ENCODE data around the gene IPO11.
A peak's percentile ranks its signal among the peaks of the same experiment; 100 is the strongest.

The IPO11 gene

GRCh38 chr5:62538017-62538942 is 125.7 kb downstream of the IPO11 start:
- peaks cover 0 to 5% (median 0%) of the 10 kb centered on the region in 11 experiments; a peak in 4 of 22 replicates for H3K9me3 ChIP-seq (replicated peaks in 1 of 11)
- H3K27me3 ChIP-seq = no peaks in the 10 kb centered on the region
- H3K4me3 ChIP-seq = no peak overlapping the region
- peak overlapping the region in 4 of 11 experiments; percentile 13 to 69 (median 36); a peak in 4 of 22 replicates for H3K27ac ChIP-seq
- no peaks in the 10 kb centered on the region for H4K20me1 ChIP-seq
- 0 out of 22 replicates have a peak overlapping the region, but pooled peaks of 1 of the 11 experiments have one; percentile 1 for H3K4me2 ChIP-seq
- H3K36me3 ChIP-seq = peaks cover 24 to 79% (median 54%) of the 10 kb centered on the region in 11 experiments
- no peak overlapping the region for H3K9ac ChIP-seq
- peaks cover 0 to 15% (median 0%) of the 10 kb centered on the region in 10 experiments; a peak in 6 of 20 replicates for H3K4me1 ChIP-seq
- TF ChIP-seq Cebpa-rat (IDR thresholded peaks at IDR 0.05) = no peak

- no peaks in the 10 kb centered on the region for H3K27me3 ChIP-seq
- peaks cover 27 to 77% (median 52%) of the 10 kb centered on the region in 11 experiments for H3K36me3 ChIP-seq
- H3K4me3 ChIP-seq = no peak overlapping the region
- no peaks in the 10 kb centered on the region for H4K20me1 ChIP-seq
- H3K9me3 ChIP-seq (replicated peaks in 1 of 11) = peaks cover 0 to 17% (median 4%) of the 10 kb centered on the region in 11 experiments; a peak in 11 of 22 replicates
- H3K27ac ChIP-seq = no peak overlapping the region
- TF ChIP-seq Cebpa-rat (IDR thresholded peaks at IDR 0.05) = no peak
- H3K4me1 ChIP-seq = peaks cover 0 to 22% (median 4%) of the 10 kb centered on the region in 10 experiments; a peak in 11 of 20 replicates
- no peak overlapping the region for H3K9ac ChIP-seq
- H3K4me2 ChIP-seq = no peak overlapping the region
These were observed 130.2 kb downstream of the IPO11 start for GRCh38 chr5:62542720-62543119.

- Histone ChIP-seq H3K9ac (no peak overlapping the region), H4K20me1 (no peaks in the 10 kb centered on the region), H3K4me3 (no peak overlapping the region), H3K4me1 (peaks cover 0 to 26% (median 7%) of the 10 kb centered on the region in 10 experiments; a peak in 10 of 20 replicates), H3K9me3 (replicated peaks in 1 of 11) (peaks cover 0 to 12% (median 4%) of the 10 kb centered on the region in 11 experiments; a peak in 10 of 22 replicates), H3K27ac (peak overlapping the region in 4 of 11 experiments; percentile 3 to 47 (median 30); a peak in 6 of 22 replicates), H3K27me3 (no peaks in the 10 kb centered on the region), H3K4me2 (peak overlapping the region in 5 of 11 experiments; percentile 14 to 67 (median 43); a peak in 9 of 22 replicates), H3K36me3 (peaks cover 1 to 64% (median 27%) of the 10 kb centered on the region in 11 experiments; a peak in 20 of 22 replicates)
- TF ChIP-seq Cebpa-rat (IDR thresholded peaks at IDR 0.05) = no peak
These were observed 135.5 kb downstream of the IPO11 start for GRCh38 chr5:62547945-62548630.

- no peak for TF ChIP-seq Cebpa-rat (IDR thresholded peaks at IDR 0.05)
- no peaks in the 10 kb centered on the region for H4K20me1 ChIP-seq
- peaks cover 12 to 64% (median 35%) of the 10 kb centered on the region in 11 experiments; a peak in 21 of 22 replicates for H3K36me3 ChIP-seq
- H3K27ac ChIP-seq = no peak overlapping the region
- H3K9ac ChIP-seq = no peak overlapping the region
- no peak overlapping the region for H3K4me3 ChIP-seq
- H3K27me3 ChIP-seq = no peaks in the 10 kb centered on the region
- H3K9me3 ChIP-seq (replicated peaks in 1 of 11) = peaks cover 0 to 4% (median 0%) of the 10 kb centered on the region in 11 experiments; a peak in 4 of 22 replicates
- peaks cover 0 to 26% (median 7%) of the 10 kb centered on the region in 10 experiments; a peak in 10 of 20 replicates for H3K4me1 ChIP-seq
- no peak overlapping the region for H3K4me2 ChIP-seq
These were observed 137.5 kb downstream of the IPO11 start for GRCh38 chr5:62550103-62550502.

DNA sequence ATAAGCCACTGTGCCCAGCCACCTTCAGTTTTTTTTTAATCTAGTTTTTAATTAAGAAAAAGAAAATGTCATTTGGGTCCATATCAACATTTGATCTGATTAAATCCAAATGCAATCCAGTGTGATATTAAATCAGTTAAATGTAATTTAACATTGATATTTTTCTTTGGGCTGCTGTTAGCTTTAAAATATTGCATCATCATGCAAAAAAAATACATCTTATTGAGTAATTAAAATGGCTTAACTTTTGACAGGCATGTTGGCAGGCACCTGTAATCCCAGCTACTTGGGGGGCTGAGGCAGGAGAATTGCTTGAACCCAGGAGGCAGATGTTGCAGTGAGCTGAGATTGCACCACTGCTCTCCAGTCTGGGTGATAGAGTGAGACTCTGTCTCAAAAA is 143.4 kb downstream of the IPO11 start:
- H3K36me3 ChIP-seq = peaks cover 35 to 90% (median 69%) of the 10 kb centered on the region in 11 experiments
- H3K27me3 ChIP-seq = no peaks in the 10 kb centered on the region
- no peaks in the 10 kb centered on the region for H4K20me1 ChIP-seq
- H3K4me2 ChIP-seq = no peak overlapping the region
- no peak overlapping the region for H3K4me3 ChIP-seq
- TF ChIP-seq Cebpa-rat (IDR thresholded peaks at IDR 0.05) = peak in 1 of 11 experiments; percentile 49; a peak in 1 of 22 replicates
- no peak overlapping the region for H3K9ac ChIP-seq
- H3K4me1 ChIP-seq = no peaks in the 10 kb centered on the region
- no peak overlapping the region for H3K27ac ChIP-seq
- H3K9me3 ChIP-seq (replicated peaks in 1 of 11) = no peaks in the 10 kb centered on the region

GRCh38 chr5:62558941-62559340 is 146.4 kb downstream of the IPO11 start:
- H3K9me3 ChIP-seq (replicated peaks in 1 of 11) = no peaks in the 10 kb centered on the region
- no peaks in the 10 kb centered on the region for H3K4me1 ChIP-seq
- no peak overlapping the region for H3K4me2 ChIP-seq
- no peak overlapping the region for H3K27ac ChIP-seq
- no peaks in the 10 kb centered on the region for H4K20me1 ChIP-seq
- TF ChIP-seq Cebpa-rat (IDR thresholded peaks at IDR 0.05) = no peak
- no peak overlapping the region for H3K9ac ChIP-seq
- H3K27me3 ChIP-seq = no peaks in the 10 kb centered on the region
- H3K36me3 ChIP-seq = peaks cover 42 to 83% (median 65%) of the 10 kb centered on the region in 11 experiments
- H3K4me3 ChIP-seq = no peak overlapping the region

- H4K20me1 ChIP-seq = no peaks in the 10 kb centered on the region
- no peak for TF ChIP-seq Cebpa-rat (IDR thresholded peaks at IDR 0.05)
- no peak overlapping the region for H3K27ac ChIP-seq
- no peaks in the 10 kb centered on the region for H3K4me1 ChIP-seq
- H3K9ac ChIP-seq = no peak overlapping the region
- no peak overlapping the region for H3K4me2 ChIP-seq
- H3K36me3 ChIP-seq = peaks cover 39 to 82% (median 66%) of the 10 kb centered on the region in 11 experiments
- H3K9me3 ChIP-seq (replicated peaks in 1 of 11) = peaks cover 3 to 13% (median 8%) of the 10 kb centered on the region in 11 experiments; a peak in 21 of 22 replicates
- no peak overlapping the region for H3K4me3 ChIP-seq
- no peaks in the 10 kb centered on the region for H3K27me3 ChIP-seq
These were observed 148.2 kb downstream of the IPO11 start for GRCh38 chr5:62560786-62561185.

- Histone ChIP-seq H3K27ac (no peak overlapping the region), H3K36me3 (peaks cover 47 to 82% (median 67%) of the 10 kb centered on the region in 11 experiments), H3K9ac (no peak overlapping the region), H3K4me2 (no peak overlapping the region), H3K9me3 (replicated peaks in 1 of 11) (peaks cover 14 to 24% (median 19%) of the 10 kb centered on the region in 11 experiments), H3K4me1 (no peaks in the 10 kb centered on the region), H4K20me1 (no peaks in the 10 kb centered on the region), H3K4me3 (no peak overlapping the region), H3K27me3 (no peaks in the 10 kb centered on the region)
- TF ChIP-seq Cebpa-rat (IDR thresholded peaks at IDR 0.05) = no peak
These were observed 149.3 kb downstream of the IPO11 start for GRCh38 chr5:62561896-62562295.

- Histone ChIP-seq H3K9me3 (replicated peaks in 1 of 11) (peaks cover 24 to 34% (median 29%) of the 10 kb centered on the region in 11 experiments), H3K36me3 (peaks cover 54 to 82% (median 75%) of the 10 kb centered on the region in 11 experiments), H3K27ac (no peak overlapping the region), H3K4me3 (no peak overlapping the region), H4K20me1 (no peaks in the 10 kb centered on the region), H3K9ac (no peak overlapping the region), H3K4me1 (no peaks in the 10 kb centered on the region), H3K4me2 (no peak overlapping the region), H3K27me3 (no peaks in the 10 kb centered on the region)
- no peak for TF ChIP-seq Cebpa-rat (IDR thresholded peaks at IDR 0.05)
These were observed 150.3 kb downstream of the IPO11 start for GRCh38 chr5:62562867-62563266.
